ENCODE data around the gene RHBDD1.

RHBDD1 gene

GRCh38 chr2:226796012-226796839, 39.6 kb upstream of the RHBDD1 start:
- in situ Hi-C loops (cut with HindIII; ENCODE audit: low pct_unique_long_range_greater_than_20kb, low sequenced_read_pairs): no loop called here
- no peak for TF ChIP-seq JUND (IDR thresholded peaks at IDR 0.05; ENCODE audit: low read depth)
- peak in 1 of 2 experiments; percentile 68 for DNase-seq (ENCODE audit: low read depth in 1 of 2, low spot score in 1 of 2)

GRCh38 chr2:226796840-226797288, 39.0 kb upstream of the RHBDD1 start:
- in situ Hi-C loops (cut with HindIII; ENCODE audit: low pct_unique_long_range_greater_than_20kb, low sequenced_read_pairs): no loop called here
- TF ChIP-seq JUND (IDR thresholded peaks at IDR 0.05; ENCODE audit: low read depth): no peak
- peak in 1 of 2 experiments; percentile 46 for DNase-seq (ENCODE audit: low read depth in 1 of 2, low spot score in 1 of 2)

DNA sequence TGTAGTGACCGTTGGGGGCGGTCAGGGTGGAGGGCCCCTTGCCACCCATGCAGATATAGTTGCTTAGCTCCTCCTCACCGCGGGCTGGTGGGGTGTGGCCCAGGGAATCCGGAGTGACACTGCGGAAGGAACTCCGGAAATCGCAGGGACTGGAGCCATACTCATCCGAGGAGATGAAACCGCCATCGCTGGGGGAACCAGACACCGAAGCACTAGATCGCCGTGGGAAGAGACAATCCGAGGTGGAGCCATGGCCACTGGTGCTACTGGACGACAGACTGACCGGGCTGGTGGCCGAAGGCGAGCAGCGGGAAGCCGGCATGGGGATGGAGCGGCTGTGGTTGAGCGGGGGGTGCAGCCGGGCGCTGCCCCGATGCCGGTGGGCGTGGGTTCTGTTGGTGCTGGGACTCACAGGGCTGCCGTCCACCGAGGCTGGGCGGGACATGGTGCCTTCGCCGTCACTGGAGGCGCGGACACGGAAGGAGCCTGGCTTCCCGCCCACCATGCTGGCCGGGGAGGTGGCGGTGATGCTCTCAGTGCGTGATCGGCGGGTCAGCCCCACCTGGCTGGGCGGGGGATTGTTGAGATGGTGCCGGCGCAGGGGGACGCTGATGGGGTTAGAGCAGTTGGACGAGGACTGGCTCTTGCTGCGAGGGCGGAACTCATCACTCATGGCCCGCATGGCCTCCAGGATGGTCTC, 38.4 kb upstream of the RHBDD1 start:
- no peak for TF ChIP-seq JUND (IDR thresholded peaks at IDR 0.05; ENCODE audit: low read depth)
- in situ Hi-C loops (cut with HindIII; ENCODE audit: low pct_unique_long_range_greater_than_20kb, low sequenced_read_pairs): no loop called here
- DNase-seq (ENCODE audit: low read depth in 1 of 2, low spot score in 1 of 2): peak in 1 of 2 experiments; percentile 35

DNA sequence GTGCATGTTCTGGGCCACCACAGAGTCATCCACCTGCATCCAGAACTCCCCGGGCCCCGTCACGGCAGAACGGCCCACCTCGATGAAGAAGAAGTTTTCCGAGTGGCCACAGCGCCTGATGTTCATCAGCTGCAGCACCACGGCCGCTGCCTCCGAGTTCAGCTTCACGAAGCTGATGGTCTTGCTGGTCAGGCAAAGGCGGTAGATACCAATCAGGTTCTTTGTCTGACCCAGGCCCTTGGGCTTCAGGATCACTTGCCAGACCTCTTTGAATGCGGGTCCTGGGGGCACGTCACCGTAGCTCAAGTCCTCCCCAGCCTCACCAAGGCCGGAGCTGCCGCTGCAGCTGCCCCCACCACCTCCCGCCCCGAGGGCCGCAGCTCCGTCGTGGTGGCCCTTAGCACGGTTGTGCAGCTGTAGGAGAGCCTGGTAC, 37.8 kb upstream of the RHBDD1 start:
- no peak for DNase-seq (ENCODE audit: low read depth in 1 of 2, low spot score in 1 of 2)
- no peak for TF ChIP-seq JUND (IDR thresholded peaks at IDR 0.05; ENCODE audit: low read depth)
- in situ Hi-C loops (cut with HindIII; ENCODE audit: low pct_unique_long_range_greater_than_20kb, low sequenced_read_pairs): no loop called here

- TF ChIP-seq JUND (IDR thresholded peaks at IDR 0.05; ENCODE audit: low read depth): no peak
- in situ Hi-C loops (cut with HindIII; ENCODE audit: low pct_unique_long_range_greater_than_20kb, low sequenced_read_pairs): no loop called here
- DNase-seq (ENCODE audit: low read depth in 1 of 2, low spot score in 1 of 2): peak; percentile 45 to 56
Measured at GRCh38 chr2:226798422-226799210, 37.2 kb upstream of the RHBDD1 start.

GRCh38 chr2:226799211-226799975, 36.5 kb upstream of the RHBDD1 start, which contains the start of gene IRS1:
TSS of gene IRS1 (minus strand) at chr2:226799820. CDS start at chr2:226798738, 1,082 bp downstream.
- no peak for TF ChIP-seq JUND (IDR thresholded peaks at IDR 0.05; ENCODE audit: low read depth)
- in situ Hi-C loops (cut with HindIII; ENCODE audit: low pct_unique_long_range_greater_than_20kb, low sequenced_read_pairs): no loop called here
- DNase-seq (ENCODE audit: low read depth in 1 of 2, low spot score in 1 of 2): peak; percentile 31 to 61

GRCh38 chr2:226799976-226800940, 35.6 kb upstream of the RHBDD1 start:
- in situ Hi-C loops (cut with HindIII; ENCODE audit: low pct_unique_long_range_greater_than_20kb, low sequenced_read_pairs): no loop called here
- peak in 1 of 2 experiments; percentile 39 for DNase-seq (ENCODE audit: low read depth in 1 of 2, low spot score in 1 of 2)

DNA sequence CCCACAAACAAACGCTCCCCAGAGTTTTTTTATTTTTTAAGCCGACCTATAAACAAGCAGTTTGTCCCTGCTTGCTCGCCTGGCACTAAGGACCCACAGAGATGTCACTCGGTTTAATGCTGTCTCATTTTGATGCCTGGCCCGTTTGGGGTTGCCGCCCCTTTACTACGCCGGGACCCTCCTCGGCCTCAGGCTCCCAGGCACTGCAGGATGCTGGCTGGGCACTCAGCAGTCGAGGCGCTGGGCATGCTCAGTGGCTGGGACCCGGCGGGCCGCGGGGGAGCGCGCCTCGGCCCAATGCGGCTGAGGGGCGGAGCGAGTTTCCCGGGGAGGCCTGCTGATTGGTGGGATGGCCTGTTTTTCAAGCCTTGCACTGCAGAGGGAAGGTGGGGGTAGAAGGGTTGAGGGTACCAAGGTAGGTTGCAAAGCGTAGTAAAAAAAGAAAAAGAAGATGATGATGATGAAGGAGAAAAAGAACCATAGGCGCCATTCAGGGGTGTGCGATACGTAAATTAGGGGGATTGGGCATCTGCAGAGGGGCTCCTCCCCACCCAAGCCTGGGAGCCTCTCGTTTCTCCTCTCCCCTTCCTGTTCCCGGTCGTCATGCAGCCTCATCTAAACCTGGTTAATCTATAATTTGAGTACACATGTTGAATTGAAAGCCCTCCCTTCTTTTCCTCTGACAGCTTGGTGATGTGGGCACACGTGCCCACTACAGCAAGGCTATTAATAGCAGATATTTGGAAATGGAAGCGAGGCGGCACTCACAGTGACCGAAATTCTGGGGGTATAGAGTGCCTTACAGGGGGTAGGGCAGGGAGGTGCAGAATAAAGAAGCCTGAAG, 34.7 kb upstream of the RHBDD1 start:
- TF ChIP-seq JUND (IDR thresholded peaks at IDR 0.05; ENCODE audit: low read depth): no peak
- in situ Hi-C loops (cut with HindIII; ENCODE audit: low pct_unique_long_range_greater_than_20kb, low sequenced_read_pairs): no loop called here
- peak; percentile 81 to 82 for DNase-seq (ENCODE audit: low read depth in 1 of 2, low spot score in 1 of 2)

More at GRCh38 chr2:226799976-226800940, 35.6 kb upstream of the RHBDD1 start:
- no peak for TF ChIP-seq JUND (IDR thresholded peaks at IDR 0.05; ENCODE audit: low read depth)

GRCh38 chr2:226802573-226802972, 33.3 kb upstream of the RHBDD1 start:
- in situ Hi-C loops (cut with HindIII; ENCODE audit: low pct_unique_long_range_greater_than_20kb, low sequenced_read_pairs): no loop called here
- peak; percentile 20 to 68 for DNase-seq (ENCODE audit: low read depth in 1 of 2, low spot score in 1 of 2)
- TF ChIP-seq JUND (IDR thresholded peaks at IDR 0.05; ENCODE audit: low read depth): no peak

- in situ Hi-C loops (cut with HindIII; ENCODE audit: low pct_unique_long_range_greater_than_20kb, low sequenced_read_pairs): no loop called here
- TF ChIP-seq JUND (IDR thresholded peaks at IDR 0.05; ENCODE audit: low read depth): no peak
Measured at GRCh38 chr2:226803410-226803809, 32.4 kb upstream of the RHBDD1 start.

More at GRCh38 chr2:226803410-226803809, 32.4 kb upstream of the RHBDD1 start:
- DNase-seq (ENCODE audit: low read depth in 1 of 2, low spot score in 1 of 2): no peak

All from T47D (cell line).